GM10847 (cell line): ENCODE results near the gene ACOT7.

Experiments used
- POLR2A ChIP-seq: IDR thresholded peaks from 2 replicates; pipeline ENCODE4 v1.6.1; 2011; ENCODE audit not compliant: insufficient read length; ENCODE audit errors: extremely low read depth

Gene ACOT7, protein sequence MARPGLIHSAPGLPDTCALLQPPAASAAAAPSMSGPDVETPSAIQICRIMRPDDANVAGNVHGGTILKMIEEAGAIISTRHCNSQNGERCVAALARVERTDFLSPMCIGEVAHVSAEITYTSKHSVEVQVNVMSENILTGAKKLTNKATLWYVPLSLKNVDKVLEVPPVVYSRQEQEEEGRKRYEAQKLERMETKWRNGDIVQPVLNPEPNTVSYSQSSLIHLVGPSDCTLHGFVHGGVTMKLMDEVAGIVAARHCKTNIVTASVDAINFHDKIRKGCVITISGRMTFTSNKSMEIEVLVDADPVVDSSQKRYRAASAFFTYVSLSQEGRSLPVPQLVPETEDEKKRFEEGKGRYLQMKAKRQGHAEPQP

DNA sequence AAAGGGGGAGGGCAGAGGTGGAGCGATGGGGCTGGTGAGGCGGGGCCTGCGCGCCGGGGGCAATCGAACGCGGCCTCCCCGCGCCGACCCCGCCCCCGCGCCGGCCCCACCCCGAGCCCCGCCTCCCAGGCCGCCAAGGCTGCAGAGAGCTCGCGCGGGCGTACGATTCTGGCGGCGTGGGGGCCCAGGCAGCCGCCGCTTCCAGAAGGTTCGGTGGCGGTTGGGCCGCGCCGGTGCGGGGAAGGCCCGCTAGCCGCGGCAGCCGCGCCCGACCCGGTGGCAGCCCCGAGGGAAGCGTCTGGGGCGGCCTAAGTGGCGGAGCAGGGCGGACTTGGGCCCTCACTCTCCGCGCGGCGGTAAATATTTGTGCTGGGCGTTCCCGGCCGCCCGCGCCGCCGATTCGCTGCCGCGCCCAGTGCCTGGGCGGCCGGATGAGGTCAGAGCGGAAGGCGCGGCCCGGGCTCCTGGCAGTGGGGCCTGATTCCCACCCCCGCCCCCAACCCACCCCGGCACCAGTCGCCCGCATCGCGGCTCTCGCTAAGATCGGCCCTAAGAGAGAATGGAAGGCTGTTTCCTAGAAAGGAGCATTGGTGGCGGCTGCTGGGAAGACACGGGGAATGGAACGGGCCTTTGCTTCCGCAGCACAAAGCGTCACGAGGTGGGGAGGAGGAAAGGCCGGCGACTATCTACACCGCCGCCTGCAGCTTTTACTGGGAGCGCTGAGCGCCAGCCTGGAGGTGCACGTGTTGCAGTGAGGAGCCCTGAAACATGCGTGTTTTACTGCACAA is at the start of gene ACOT7:
ACOT7 (minus strand) TSS at position 368 of the 788 bp plus-strand sequence. CDS start 368 bp downstream, outside the sequence.
- no peak for TF ChIP-seq POLR2A

DNA sequence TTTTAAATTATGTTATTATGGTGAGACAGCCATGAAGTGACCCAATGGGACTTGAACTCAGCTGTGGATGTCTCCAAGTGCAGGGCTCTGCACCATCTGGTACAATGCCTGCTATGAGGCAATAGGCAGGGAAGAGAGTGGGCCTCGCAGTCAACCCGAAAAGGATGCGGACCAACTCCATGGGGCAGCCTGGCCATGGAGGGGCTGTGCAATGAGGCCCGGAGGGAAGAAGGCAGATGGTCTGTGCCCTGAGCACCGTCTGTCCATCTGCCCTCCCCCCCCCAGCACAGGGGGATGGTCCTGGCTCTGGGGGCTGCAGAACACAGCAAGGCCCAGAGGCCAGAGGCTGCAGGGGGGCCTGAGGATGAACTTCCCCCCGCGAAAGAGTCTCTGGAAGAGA is 48.0 kb upstream of the ACOT7 start:
- no peak for TF ChIP-seq POLR2A

DNA sequence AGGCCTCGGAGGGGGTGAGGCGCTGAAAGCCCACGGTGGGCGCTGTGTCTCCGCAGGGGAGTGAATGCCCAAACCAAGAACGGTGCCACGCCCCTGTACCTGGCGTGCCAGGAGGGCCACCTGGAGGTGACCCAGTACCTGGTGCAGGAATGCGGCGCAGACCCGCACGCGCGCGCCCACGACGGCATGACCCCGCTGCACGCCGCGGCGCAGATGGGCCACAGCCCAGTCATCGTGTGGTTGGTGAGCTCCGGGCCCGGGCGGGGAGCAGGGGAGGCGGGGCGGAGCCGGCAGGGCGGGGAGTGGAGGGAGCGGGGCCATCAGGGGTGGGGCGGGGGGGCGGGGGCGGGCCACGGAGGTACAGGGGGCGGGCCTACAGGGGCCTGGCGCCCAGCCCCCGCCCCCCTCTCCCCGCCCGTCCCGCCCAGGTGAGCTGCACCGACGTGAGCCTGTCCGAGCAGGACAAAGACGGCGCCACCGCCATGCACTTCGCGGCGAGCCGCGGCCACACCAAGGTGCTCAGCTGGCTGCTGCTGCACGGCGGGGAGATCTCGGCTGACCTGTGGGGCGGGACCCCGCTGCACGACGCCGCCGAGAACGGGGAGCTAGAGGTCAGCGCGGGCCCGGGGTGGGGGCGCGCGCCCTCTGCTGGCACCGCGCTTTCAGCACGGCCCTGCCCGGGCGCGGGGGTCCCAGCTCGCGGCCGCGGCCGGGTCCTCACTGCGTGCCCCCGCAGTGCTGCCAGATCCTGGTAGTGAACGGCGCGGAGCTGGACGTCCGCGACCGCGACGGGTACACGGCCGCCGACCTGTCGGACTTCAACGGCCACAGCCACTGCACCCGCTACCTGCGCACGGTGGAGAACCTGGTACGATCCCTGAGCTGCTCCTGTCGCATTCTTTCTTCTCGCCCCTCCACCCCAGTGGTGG is 46.9 kb upstream of the ACOT7 start:
- TF ChIP-seq POLR2A, result no peak

DNA sequence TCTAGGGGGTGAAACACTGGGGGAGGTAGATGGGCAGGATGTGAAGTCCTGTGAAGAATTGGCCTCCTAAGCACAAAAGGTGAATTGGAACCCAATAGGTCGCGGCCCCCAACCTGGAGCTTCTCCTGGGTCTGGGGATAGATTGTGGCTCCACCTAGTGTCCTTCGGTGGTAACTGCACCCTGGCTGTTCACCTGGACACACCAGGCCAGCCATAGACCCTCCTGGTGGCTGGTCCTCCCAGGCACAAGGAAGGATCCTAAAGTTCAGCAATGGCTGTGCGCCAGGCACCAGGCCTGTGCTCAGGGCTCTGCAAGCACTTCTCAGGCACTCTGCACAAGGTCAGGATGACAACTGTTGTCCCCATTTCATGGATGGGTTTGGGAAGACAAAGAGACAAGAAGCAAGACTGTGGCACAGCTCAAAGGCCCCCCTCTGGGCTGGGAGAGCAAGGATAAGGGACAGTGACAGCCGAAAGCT is 44.5 kb upstream of the ACOT7 start:
- no peak for TF ChIP-seq POLR2A

DNA sequence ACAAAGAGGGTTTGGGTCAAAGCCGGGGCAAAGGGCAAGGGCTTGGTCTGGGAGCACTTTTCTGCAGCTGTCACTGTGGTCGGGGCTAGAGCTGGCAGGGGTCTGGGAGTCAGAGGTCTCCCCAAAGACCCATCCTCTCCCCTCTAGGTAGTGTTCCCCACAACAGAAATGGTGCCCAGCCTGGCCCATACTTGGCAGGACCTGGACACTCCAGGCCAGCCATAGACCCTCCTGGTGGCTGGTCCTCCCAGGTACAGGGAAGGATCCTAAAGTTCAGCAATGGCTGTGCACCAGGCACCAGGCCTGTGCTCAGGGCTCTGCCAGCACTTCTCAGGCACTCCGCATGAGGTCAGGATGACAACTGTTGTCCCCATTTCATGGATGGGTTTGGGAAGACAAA is 42.0 kb upstream of the ACOT7 start:
- no peak for TF ChIP-seq POLR2A

DNA sequence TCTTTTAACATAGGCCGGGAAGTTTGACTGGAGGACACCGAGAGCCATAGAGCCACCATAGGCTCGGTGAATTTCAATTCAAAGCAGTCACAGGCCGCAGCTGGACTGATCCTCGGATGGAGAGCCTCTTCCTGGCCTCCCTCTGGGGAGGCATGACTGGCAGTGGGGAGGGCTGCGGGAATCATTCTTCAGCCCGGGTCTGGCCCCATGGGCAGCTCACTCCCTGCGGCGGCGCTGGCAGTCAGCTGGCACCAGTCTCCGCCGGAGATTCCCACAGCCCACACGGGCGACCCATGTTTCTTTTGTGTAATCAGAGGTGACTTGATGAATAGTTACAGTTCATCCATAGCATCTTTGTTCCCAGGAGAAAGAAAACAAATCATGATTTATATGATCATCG is 41.6 kb upstream of the ACOT7 start:
- no peak for TF ChIP-seq POLR2A

DNA sequence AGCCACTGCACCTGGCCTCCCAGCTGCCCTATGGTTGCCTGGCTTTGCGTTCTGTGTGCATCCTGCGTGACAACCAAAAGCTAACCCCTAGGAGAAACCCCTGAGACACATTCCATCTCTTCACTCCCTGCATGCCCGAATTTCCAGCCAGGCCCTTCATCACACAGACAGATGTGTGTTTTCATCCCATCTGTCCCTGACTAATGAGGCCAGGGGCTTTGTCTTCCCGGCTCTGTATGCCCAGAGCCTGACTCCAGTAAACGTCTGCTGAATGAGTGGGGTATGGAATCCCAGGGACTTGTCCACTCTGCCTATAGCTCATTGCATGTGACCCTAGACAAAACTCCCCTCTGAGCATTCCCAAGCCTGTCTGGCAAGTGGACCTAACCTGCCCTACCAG is 40.6 kb upstream of the ACOT7 start:
- no peak for TF ChIP-seq POLR2A

DNA sequence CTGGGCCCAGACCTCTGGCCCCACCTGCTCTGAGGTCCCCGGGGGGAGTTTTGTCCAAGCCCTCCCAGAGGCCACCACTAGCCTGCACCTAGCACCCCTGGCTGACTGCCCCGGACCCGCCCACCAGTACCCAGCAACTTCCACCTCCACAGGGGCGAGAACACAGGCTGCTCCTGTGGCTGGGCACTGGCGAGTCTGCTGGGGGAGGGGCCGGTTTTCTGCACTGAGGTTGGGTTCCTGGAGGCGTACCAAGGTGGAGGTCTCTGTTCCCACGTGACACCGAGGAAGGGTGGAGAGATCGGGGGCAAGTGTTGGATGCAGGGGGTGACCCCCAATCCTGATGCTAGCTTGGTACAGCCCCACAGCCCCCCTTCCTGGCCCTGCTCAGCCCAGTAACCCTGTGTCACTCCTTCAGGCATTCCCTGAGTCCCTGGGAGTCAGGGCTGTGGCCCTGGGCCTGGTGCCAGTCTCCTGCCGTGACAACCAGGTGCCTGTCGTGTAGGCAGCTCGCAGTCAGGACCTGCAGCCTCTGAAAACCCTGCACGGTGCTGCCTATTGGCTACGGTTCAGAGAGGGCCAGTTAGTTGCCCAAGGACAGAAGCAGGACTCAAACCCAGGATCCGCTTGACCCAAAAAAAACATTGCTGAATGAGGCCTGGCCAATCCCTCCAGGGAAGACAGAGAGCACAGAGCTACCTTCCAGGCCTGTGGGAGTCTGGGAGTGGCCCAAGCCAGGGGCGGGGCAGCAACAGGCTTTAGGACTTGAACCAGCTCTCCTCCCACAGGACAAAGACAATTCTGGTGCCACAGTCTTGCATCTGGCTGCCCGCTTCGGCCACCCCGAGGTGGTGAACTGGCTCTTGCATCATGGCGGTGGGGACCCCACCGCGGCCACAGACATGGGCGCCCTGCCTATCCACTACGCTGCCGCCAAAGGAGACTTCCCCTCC is 34.1 kb upstream of the ACOT7 start:
- no peak for TF ChIP-seq POLR2A

DNA sequence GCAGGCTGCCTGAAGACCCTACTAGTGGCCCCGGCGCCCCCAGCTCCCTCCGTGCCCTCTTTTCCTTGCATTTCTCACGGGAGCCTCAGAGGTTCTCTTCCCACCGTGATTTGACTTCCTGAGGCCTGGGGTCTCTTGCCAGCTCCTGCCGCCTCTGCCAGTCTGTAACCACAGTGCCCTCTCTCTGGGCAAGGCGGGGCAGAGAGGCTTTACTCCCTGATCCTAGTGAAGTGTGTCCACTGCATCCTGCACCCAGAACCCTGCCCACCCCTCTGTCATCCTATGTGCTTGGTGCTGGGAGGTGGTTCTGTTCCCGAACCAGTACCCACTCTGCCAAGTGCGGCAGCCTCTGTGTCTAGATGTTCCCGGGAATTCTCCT is 33.4 kb upstream of the ACOT7 start:
- no peak for TF ChIP-seq POLR2A

DNA sequence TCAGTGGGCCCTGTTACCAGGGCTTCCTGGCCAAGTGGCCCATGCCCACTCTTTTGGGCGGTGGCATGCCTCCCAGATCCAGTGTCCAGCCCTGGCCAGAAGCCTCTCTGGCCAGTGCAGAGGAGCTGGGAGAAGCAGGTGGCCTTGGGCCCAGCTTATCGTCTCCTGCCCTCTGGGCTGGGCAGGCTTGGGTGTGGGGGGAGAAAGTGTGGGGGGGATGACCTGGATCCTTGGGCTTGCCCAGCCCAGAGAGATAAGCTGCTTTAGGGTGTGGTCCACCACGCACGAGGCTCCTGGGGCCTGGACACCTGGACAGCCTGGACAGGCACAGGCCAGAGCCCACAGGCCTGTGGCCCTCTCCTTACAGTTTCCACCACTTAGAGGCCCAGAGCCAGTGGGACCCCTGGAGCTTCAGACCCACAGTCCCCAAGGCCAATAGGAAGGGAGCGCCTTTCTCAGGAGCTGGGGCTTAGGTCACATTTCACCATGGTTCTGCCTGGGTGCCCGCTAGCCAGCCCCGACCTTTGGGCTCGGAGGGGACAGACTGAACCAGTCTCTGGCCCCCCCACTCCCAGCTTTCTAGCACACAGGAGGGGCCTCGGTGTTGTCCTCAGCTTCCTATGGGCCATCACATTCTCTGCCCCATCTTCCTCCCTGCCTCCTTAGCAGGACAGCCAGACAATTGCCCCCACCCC is 32.9 kb upstream of the ACOT7 start:
- no peak for TF ChIP-seq POLR2A

DNA sequence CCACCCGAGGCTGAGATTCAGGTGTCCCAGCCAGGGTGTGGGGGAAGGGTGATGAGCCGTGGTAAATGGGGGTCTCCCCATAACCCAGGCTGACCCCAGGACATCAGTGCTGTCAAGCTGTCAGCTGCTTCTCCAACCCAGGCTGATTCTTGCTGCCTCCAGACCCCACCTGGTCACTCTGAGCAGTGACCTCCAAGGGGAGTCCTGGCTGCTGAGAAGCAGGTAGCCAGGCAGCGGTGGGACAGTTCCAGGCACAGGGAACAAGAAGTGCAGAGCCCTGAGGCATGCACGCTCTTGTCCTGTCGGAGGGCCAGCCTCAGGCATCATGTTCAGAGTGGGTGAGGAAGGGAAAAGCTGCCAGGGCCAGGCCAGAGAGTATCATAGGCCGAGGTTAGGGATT is 32.1 kb upstream of the ACOT7 start:
- TF ChIP-seq POLR2A, result no peak

DNA sequence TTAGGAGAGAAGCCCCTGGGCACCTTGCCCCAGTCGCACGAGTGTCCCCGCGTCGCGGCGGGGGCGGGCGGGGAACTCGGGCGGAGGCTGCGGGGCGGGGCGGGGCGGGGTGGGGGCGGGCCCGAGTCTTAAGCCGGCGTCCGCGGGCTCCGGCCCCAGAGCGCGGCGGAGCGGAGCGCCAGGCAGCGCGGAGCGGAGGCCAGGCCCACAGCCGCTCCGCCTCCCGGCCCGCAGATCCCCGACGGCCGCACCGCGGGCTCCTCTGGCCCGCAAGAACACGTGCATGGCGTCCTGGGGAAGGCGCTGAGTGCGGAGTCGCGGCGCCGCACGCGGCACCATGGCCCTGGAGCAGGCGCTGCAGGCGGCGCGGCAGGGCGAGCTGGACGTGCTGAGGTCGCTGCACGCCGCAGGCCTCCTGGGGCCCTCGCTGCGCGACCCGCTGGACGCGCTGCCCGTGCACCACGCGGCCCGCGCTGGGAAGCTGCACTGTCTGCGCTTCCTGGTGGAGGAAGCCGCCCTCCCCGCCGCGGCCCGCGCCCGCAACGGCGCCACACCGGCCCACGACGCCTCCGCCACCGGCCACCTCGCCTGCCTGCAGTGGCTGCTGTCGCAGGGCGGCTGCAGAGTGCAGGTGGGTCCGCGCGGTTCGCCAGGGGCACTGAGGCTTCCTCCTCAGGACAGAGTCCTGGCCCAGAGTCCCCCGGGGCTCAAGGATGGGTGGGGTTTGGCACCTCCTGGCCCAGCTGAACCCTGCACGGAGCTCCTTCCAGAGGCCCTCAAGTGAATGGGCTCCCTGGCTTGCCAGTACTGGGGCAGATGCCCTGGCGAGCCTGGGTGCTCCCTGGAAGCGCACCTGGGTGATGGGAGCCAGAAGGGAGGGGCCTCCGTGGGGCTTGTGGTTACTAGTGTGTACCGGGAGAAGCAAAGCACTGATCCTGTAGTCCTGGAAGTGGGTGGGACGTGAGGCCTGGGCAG is 31.3 kb upstream of the ACOT7 start, which contains the start of gene ESPN:
ESPN (plus strand) TSS at position 158 of the 975 bp plus-strand sequence; CDS start at position 338, 180 bp downstream.
- no peak for TF ChIP-seq POLR2A
